ENCODE measurements around the gene DERA.
A peak's percentile ranks its signal among the peaks of the same experiment; 100 is the strongest.
"Not testable (repeated sequence)": the region's sequence is repeated elsewhere in the genome, so short reads cannot be mapped to it uniquely, and the experiment has no call there.

The DERA gene

GRCh38 chr12:15963271-15963670, 52.1 kb downstream of the DERA start:
- no peak for DNase-seq (ENCODE audit: low read depth, low spot score)
- TF ChIP-seq CTCF (IDR thresholded peaks at IDR 0.05; ENCODE audit: insufficient read depth, low read length, missing control alignments) = no peak
- ChIA-PET POLR2A (no interaction called here), CTCF (interaction anchor here (0.7 kb wide), 1 partner anchor 16 kb away, joined by 3 read pairs; no protein-coding TSS in a partner anchor)
- H3K4me3 ChIP-seq (ENCODE audit: low read depth, low read length) = no peak overlapping the region

- no peak overlapping the region for H3K4me3 ChIP-seq (ENCODE audit: low read depth, low read length)
- TF ChIP-seq CTCF (IDR thresholded peaks at IDR 0.05; ENCODE audit: insufficient read depth, low read length, missing control alignments) = no peak
- POLR2A ChIA-PET = no interaction called here
- peak; percentile 21 for DNase-seq (ENCODE audit: low read depth, low spot score)
- CTCF ChIA-PET = interaction anchor here (1.1 to 2.5 kb wide), 2 partner anchors 16 to 24 kb away, joined by 3 to 5 read pairs; no protein-coding TSS in a partner anchor
Measured at GRCh38 chr12:15966426-15966825, 55.3 kb downstream of the DERA start.

GRCh38 chr12:15967053-15967452, 55.9 kb downstream of the DERA start:
- CTCF ChIA-PET = interaction anchor here (1.1 to 1.5 kb wide), 3 partner anchors 10 to 25 kb away, joined by 3 to 6 read pairs (median 4); no protein-coding TSS in a partner anchor
- H3K4me3 ChIP-seq (ENCODE audit: low read depth, low read length); DNase-seq (ENCODE audit: low read depth, low spot score); POLR2A ChIA-PET: not testable (repeated sequence)

- H3K4me3 ChIP-seq (ENCODE audit: low read depth, low read length) = no peak overlapping the region
- ChIA-PET POLR2A (no interaction called here), CTCF (interaction anchor here (1.0 kb wide), 1 partner anchor 11 kb away, joined by 3 read pairs; no protein-coding TSS in a partner anchor)
- no peak for DNase-seq (ENCODE audit: low read depth, low spot score)
- no peak for TF ChIP-seq CTCF (IDR thresholded peaks at IDR 0.05; ENCODE audit: insufficient read depth, low read length, missing control alignments)
Measured at GRCh38 chr12:15971211-15971610, 60.1 kb downstream of the DERA start.

GRCh38 chr12:15972894-15973293, 61.8 kb downstream of the DERA start:
- H3K4me3 ChIP-seq (ENCODE audit: low read depth, low read length) = no peak overlapping the region
- ChIA-PET CTCF (no interaction called here), POLR2A (no interaction called here)
- no peak for TF ChIP-seq CTCF (IDR thresholded peaks at IDR 0.05; ENCODE audit: insufficient read depth, low read length, missing control alignments)
- no peak for DNase-seq (ENCODE audit: low read depth, low spot score)

GRCh38 chr12:15977999-15978951, 67.1 kb downstream of the DERA start:
- ChIA-PET POLR2A (interaction anchor here (1.0 kb wide), 1 partner anchor 67 kb away, joined by 4 read pairs; the partner anchor contains the start of gene DERA), CTCF (interaction anchor here (0.6 to 1.7 kb wide), 9 partner anchors 8 to 374 kb away, joined by 3 to 7 read pairs (median 3); no protein-coding TSS in a partner anchor)
- no peak overlapping the region for H3K4me3 ChIP-seq (ENCODE audit: low read depth, low read length)
- no peak for TF ChIP-seq CTCF (IDR thresholded peaks at IDR 0.05; ENCODE audit: insufficient read depth, low read length, missing control alignments)
- peak; percentile 46 for DNase-seq (ENCODE audit: low read depth, low spot score)

Measured in AG04449 (cell line).